NB4 (cell line): ENCODE data around the gene RBM4.
"Not testable (repeated sequence)": the region's sequence is repeated elsewhere in the genome, so short reads cannot be mapped to it uniquely, and the experiment has no call there.

Experiments
- DNase-seq: peaks from one replicate; pipeline ENCODE4 v3.0.0; 2010; ENCODE audit warnings: low read depth
- H3K4me3 ChIP-seq: one replicate; pipeline ENCODE4 v1.5.1; 2011; ENCODE audit warnings: mild to moderate bottlenecking, low read depth, low read length, moderate library complexity
- MYC ChIP-seq: IDR thresholded peaks from 2 replicates; pipeline ENCODE4 v1.6.1; 2011; ENCODE audit warnings: low read depth, low read length
- POLR2A ChIP-seq: IDR thresholded peaks from 2 replicates; pipeline ENCODE4 v1.6.1; 2011; ENCODE audit warnings: mild to moderate bottlenecking; ENCODE audit not compliant: insufficient read length; ENCODE audit errors: extremely low read depth
- TF ChIP-seq, protein P1 (sequence below): IDR thresholded peaks from one replicate; pipeline ENCODE4 v1.5.1; 2012; ENCODE audit warnings: low read depth, low read length
- TF ChIP-seq, protein P2 (sequence below): IDR thresholded peaks from 2 replicates; pipeline ENCODE4 v1.6.1; 2011; ENCODE audit warnings: low read depth, low read length

Gene RBM4

DNA sequence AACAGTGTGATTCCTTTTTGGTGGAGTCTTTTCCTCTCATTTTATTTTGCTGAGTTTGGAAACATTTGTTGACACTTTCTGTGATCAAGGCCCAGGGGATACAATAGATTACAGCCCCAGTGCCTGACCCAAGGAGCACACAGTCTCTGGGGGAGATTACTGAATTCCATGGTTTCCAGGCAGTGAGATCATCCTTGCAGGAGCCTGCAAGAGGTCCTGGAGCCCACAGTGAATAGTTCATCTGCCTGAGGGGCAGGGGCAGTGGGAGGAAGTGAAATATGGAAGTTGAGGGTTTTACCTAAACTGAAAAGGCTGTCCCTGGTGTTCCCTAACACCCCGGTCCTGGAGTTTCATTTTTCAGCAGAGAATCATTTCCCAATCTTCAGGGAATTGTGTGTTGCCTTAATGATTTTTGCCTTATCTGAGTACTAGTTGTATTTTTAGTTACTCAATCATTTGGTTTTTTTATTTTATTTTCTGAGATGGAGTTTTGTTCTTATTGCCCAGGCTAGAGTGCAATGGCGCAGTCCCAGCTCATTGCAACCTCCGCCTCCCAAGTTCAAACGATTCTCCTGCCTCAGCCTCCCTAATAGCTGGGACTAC, 37.8 kb upstream of the RBM4 start:
- DNase-seq: no peak
- no peak overlapping the region for H3K4me3 ChIP-seq
- TF ChIP-seq MYC: no peak
- TF ChIP-seq, protein P1, sequence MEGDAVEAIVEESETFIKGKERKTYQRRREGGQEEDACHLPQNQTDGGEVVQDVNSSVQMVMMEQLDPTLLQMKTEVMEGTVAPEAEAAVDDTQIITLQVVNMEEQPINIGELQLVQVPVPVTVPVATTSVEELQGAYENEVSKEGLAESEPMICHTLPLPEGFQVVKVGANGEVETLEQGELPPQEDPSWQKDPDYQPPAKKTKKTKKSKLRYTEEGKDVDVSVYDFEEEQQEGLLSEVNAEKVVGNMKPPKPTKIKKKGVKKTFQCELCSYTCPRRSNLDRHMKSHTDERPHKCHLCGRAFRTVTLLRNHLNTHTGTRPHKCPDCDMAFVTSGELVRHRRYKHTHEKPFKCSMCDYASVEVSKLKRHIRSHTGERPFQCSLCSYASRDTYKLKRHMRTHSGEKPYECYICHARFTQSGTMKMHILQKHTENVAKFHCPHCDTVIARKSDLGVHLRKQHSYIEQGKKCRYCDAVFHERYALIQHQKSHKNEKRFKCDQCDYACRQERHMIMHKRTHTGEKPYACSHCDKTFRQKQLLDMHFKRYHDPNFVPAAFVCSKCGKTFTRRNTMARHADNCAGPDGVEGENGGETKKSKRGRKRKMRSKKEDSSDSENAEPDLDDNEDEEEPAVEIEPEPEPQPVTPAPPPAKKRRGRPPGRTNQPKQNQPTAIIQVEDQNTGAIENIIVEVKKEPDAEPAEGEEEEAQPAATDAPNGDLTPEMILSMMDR: no peak
- TF ChIP-seq, protein P2, sequence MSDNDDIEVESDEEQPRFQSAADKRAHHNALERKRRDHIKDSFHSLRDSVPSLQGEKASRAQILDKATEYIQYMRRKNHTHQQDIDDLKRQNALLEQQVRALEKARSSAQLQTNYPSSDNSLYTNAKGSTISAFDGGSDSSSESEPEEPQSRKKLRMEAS: no peak
- TF ChIP-seq POLR2A: no peak

DNA sequence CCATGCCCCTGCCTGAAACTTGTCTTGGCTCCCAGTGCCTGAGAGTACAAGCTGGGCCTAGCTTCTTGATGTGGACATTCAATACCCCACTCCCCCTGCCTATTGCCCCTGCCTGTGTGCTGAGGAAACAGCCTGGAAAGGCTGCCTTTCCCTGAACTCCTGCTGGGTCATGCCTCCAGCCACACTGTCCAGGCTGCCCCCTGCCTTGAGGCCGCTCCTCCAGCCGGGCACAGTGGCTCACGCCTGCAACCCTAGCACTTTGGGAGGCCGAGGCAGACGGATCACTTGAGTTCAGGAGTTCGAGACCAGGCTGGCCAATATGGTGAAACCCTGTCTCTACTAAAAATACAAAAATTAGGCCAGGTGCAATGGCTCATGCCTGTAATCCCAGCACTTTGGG, 35.4 kb upstream of the RBM4 start:
- no peak for TF ChIP-seq POLR2A
- TF ChIP-seq, protein P2: no peak
- TF ChIP-seq, protein P1: no peak
- TF ChIP-seq MYC: no peak
- no peak overlapping the region for H3K4me3 ChIP-seq
- DNase-seq: no peak

DNA sequence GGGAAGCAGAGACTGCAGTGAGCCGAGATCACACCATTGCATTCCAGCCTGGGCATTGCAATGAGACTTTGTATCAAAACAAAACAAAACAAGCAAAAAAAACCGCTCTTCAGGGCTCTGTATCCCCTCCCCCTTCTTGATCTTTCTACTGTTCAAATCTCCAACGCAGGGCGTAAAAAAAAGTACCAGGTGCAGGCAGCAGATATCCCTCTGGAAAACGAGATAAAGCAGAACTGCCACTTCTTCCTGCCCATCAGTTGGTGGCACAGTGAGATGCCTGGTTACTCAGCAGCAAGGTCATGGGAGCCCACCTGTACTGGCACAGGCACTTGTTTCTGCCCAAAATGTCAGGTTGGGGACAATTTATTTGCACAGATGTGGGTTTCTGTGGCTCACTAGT, 34.3 kb upstream of the RBM4 start:
- DNase-seq: no peak
- TF ChIP-seq POLR2A: no peak
- TF ChIP-seq, protein P2: no peak
- no peak for TF ChIP-seq MYC
- TF ChIP-seq, protein P1: no peak
- no peak overlapping the region for H3K4me3 ChIP-seq

DNA sequence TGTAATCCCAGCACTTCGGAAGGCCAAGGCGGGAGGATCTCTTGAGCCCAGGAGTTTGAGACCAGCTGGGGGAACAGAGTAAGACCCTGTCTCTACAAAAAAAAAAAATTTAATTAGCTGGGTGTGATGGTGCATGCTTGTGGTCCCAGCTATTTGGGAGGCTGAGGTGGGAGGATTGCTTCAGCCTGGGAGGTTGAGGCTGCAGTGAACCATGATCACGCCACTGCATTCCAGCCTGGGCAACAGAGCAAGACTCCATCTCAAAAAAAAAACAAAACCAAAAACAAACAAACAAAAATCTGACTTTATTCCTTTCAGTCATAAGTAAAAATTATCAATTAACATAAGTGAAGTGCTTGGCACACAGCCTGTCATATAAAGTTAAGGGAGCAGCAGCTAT, 31.9 kb upstream of the RBM4 start:
- not testable (repeated sequence) for DNase-seq, H3K4me3 ChIP-seq

DNA sequence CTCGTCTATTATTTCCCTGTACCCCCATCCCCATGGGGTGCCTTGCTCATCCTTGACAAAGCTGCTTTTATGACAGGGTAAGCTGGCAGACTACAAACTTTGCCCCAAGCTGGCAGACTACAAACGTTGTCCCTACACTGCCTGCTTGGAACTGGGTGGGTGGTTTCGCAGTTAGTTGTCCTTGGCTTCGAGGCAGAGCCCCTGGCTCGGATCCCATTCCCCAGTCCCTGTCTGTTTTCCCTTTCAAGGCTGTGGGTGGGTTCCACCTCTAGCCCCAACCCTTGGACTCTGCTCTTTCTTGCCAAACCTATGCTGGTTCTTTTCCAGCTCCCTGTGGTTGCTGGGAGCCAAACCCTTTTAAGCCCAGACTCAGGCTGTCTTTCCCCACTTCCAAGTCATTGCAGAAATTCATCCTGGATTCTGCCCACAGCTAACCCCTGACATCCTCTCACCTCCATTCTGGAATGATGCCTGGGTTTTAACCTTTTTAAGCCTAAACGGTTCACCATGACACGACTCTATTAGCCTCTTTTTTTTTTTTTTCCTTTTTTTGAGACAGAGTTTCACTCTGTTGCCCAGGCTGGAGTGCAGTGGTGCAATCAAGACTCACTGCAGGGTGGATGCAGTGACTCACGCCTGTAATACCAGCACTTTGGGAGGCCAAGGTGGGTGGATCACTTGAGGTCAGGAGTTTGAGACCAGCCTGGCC, 31.2 kb upstream of the RBM4 start:
- H3K4me3 ChIP-seq: no peak overlapping the region
- TF ChIP-seq, protein P2: no peak
- TF ChIP-seq POLR2A (no peak), MYC (no peak)
- TF ChIP-seq, protein P1: no peak
- no peak for DNase-seq

DNA sequence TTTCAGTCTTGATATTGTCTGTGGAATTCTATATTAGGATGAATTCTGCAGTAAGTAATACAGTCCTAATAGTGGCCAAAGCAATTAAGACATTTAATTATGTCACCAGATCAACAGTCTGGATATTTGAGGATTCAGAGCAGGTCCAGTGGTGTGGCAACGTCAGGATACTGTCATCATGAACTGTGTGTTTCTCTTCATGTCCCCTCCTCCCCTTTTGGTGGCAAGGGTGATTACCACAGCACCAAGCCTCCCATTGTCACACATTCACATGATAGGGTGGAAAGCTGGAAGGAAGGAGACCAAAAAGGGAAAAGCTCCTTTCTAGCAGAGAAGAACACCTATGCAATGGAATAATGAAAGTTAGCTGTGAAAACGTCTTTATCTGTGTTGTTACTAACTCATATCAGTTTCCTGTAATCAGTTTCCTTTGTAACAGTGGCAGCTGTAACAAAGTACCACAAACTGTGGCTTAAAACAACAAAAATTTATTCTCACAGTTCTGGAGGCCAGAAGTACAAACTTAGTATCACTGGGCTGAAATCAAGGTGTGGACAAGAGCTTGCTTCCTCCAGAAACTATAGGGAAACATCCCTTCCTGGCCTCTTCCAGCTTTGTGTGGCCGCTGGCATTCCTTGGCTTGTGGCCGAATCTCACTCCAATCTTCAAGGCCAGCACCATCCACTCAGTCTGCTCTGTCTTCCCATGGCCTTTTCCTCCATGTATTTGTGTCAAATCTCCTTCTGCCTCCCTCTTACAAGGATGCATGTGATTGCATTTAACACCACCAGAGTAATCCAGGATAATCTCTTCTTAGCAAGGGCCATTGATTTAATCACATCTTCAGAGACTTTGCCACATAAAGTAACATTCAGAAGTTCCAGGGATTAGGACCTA, 28.5 kb upstream of the RBM4 start:
- H3K4me3 ChIP-seq: no peak overlapping the region
- no peak for DNase-seq
- TF ChIP-seq MYC (no peak), POLR2A (no peak)
- TF ChIP-seq, protein P1: no peak
- TF ChIP-seq, protein P2: no peak
